AG04449 (cell line): ENCODE measurements around the gene IQCM.

Experiments used
- CTCF ChIA-PET: fragments of 350-600 bp; formaldehyde crosslinking; extraction: SDS; loops from one replicate; lab custom pipeline; 2021; ENCODE audit warnings: antibody characterized with exemption; lab: Yijun Ruan, JAX
- POLR2A ChIA-PET: fragments of 400-600, 350-600 bp; formaldehyde crosslinking; extraction: SDS; loops from one replicate; lab custom pipeline; 2020; ENCODE audit warnings: antibody characterized with exemption, inconsistent platforms; lab: Yijun Ruan, JAX
- DNase-seq: peaks from one replicate; pipeline ENCODE4 v3.0.0-alpha.2; 2010; ENCODE audit warnings: low read depth, low spot score
- H3K4me3 ChIP-seq: 2 replicates; pipeline ENCODE4 v1.5.1; 2011; ENCODE audit warnings: low read depth, mild to moderate bottlenecking, control low read depth, low read length
- CTCF ChIP-seq: IDR thresholded peaks from one replicate; pipeline ENCODE4 v1.5.1; 2011; ENCODE audit warnings: mild to moderate bottlenecking, moderate library complexity, low read length, control low read depth, inconsistent platforms; ENCODE audit not compliant: insufficient read depth; ENCODE audit errors: missing control alignments

The IQCM gene

DNA sequence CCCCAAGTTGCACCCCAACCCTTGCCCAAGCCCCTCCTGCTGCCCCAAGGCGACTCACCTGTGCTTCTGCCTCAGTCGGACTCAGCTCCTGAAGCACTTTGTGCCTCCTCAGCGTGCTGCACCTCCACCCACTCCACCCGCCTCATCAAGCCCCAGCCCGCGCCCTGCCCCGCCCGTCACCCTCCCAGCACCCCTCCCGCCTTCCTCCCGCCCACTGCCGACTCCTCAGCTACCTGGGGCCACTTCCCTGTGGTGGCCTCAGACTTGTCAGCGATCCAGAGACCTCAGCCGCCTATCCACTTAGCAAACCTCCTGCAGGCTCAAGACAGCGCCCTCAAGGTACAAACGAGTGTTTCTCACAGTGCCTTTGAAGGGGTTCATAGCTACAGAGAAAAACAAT lies 19.6 kb upstream of the IQCM start:
- no peak for DNase-seq
- no peak for TF ChIP-seq CTCF
- H3K4me3 ChIP-seq = no peak overlapping the region
- ChIA-PET CTCF (no interaction called here), POLR2A (no interaction called here)

- H3K4me3 ChIP-seq = no peak overlapping the region
- POLR2A ChIA-PET = no interaction called here
- no peak for TF ChIP-seq CTCF
- CTCF ChIA-PET = no interaction called here
- DNase-seq = no peak
These were observed 16.1 kb upstream of the IQCM start for GRCh38 chr4:149831656-149832208.

GRCh38 chr4:149830823-149831222 lies 15.2 kb upstream of the IQCM start:
- no peak overlapping the region for H3K4me3 ChIP-seq
- no peak for DNase-seq
- ChIA-PET POLR2A (no interaction called here), CTCF (no interaction called here)
- TF ChIP-seq CTCF = no peak

GRCh38 chr4:149825336-149825735 lies 9.7 kb upstream of the IQCM start:
- no peak for DNase-seq
- no peak for TF ChIP-seq CTCF
- no peak overlapping the region for H3K4me3 ChIP-seq
- CTCF ChIA-PET = no interaction called here
- POLR2A ChIA-PET = no interaction called here

- DNase-seq = peak; percentile 52
- TF ChIP-seq CTCF = no peak
- CTCF ChIA-PET = no interaction called here
- H3K4me3 ChIP-seq = no peak overlapping the region
- POLR2A ChIA-PET = no interaction called here
These were observed 8.2 kb upstream of the IQCM start for GRCh38 chr4:149823769-149824221.

DNA sequence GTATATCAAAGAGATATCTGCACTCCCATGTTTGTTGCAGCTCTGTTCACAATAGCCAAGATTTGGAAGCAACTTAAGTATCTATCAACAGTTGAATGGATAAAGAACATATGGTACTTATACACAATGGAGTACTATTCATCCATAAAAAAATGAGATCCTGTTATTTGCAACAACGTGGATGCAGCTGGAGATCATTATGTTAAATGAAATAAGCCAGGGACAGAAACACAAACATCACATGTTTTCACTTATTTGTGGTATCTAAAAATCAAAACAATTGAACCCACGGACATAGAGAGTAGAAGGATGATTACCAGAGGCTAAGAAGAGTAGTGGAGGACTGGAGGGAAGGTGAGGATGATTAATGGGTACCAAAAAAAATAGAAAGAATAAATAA lies 14.2 kb downstream of the IQCM start:
- H3K4me3 ChIP-seq = no peak overlapping the region
- POLR2A ChIA-PET = no interaction called here
- TF ChIP-seq CTCF = no peak
- DNase-seq = no peak
- CTCF ChIA-PET = no interaction called here
